Brain microvascular endothelial cell (primary cell): ENCODE data around the gene C2CD5.

Source experiments
- DNase-seq: peaks from one replicate; pipeline ENCODE4 v3.0.0-alpha.2; 2020
- H3K27ac ChIP-seq: fragments of 250-450 bp; sonication (Bioruptor Pico); 2 replicates; pipeline ENCODE4 v1.5.1; 2020; ENCODE audit warnings: mild to moderate bottlenecking, moderate library complexity
- H3K27me3 ChIP-seq: fragments of 250-450 bp; sonication (Bioruptor Pico); replicated peaks from 2 replicates; pipeline ENCODE4 v1.5.1; 2020; ENCODE audit warnings: mild to moderate bottlenecking
- H3K36me3 ChIP-seq: fragments of 250-450 bp; sonication (Bioruptor Pico); replicated peaks from 2 replicates; pipeline ENCODE4 v1.5.1; 2020; ENCODE audit warnings: mild to moderate bottlenecking
- H3K4me3 ChIP-seq: 2 replicates; pipeline ENCODE4 v1.5.1; 2011; ENCODE audit warnings: low read depth, mild to moderate bottlenecking, control low read depth, low read length, moderate library complexity
- in situ Hi-C: cut with HindIII; loops from 2 replicates; pipeline ENCODE4 v1.10.0; 2017; ENCODE audit warnings: low sequenced_read_pairs, low pct_ligation_motif_present
- TF ChIP-seq, protein P1 (sequence below): IDR thresholded peaks from 2 replicates; pipeline ENCODE4 v1.5.1; 2011; ENCODE audit warnings: low read depth, mild to moderate bottlenecking, moderate library complexity, low read length, control low read depth, inconsistent platforms; ENCODE audit errors: missing control alignments

C2CD5 gene

DNA sequence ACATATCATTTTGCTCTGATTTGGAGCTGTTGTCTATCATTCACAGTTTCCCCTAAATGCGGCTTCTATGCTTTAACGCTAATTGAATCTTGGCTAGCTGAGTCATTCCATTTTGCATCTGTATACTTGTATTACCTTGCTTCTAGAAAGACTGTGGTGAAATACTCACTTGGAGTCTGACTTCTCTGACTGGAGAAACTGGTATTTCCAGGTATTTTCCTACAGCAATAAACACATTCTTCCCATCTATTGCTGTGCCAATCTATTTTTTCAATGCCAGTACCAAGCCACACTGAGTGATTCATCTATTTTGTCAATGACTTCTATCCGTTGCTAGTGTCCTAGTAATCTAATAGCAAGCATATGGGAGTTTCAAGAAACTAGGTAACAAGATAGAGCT is 133.9 kb downstream of the C2CD5 start:
- Histone ChIP-seq H3K36me3 (no peaks in the 10 kb centered on the region), H3K4me3 (no peak overlapping the region), H3K27ac (no peak overlapping the region), H3K27me3 (no peaks in the 10 kb centered on the region)
- TF ChIP-seq, protein P1, sequence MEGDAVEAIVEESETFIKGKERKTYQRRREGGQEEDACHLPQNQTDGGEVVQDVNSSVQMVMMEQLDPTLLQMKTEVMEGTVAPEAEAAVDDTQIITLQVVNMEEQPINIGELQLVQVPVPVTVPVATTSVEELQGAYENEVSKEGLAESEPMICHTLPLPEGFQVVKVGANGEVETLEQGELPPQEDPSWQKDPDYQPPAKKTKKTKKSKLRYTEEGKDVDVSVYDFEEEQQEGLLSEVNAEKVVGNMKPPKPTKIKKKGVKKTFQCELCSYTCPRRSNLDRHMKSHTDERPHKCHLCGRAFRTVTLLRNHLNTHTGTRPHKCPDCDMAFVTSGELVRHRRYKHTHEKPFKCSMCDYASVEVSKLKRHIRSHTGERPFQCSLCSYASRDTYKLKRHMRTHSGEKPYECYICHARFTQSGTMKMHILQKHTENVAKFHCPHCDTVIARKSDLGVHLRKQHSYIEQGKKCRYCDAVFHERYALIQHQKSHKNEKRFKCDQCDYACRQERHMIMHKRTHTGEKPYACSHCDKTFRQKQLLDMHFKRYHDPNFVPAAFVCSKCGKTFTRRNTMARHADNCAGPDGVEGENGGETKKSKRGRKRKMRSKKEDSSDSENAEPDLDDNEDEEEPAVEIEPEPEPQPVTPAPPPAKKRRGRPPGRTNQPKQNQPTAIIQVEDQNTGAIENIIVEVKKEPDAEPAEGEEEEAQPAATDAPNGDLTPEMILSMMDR: no peak
- DNase-seq: no peak
- in situ Hi-C loops: no loop called here

- TF ChIP-seq, protein P1: no peak
- Histone ChIP-seq H3K27me3 (no peaks in the 10 kb centered on the region), H3K27ac (no peak overlapping the region), H3K4me3 (no peak overlapping the region), H3K36me3 (no peaks in the 10 kb centered on the region)
- in situ Hi-C loops: no loop called here
- DNase-seq: no peak
Measured at GRCh38 chr12:22409377-22410164, 134.8 kb downstream of the C2CD5 start.

- DNase-seq: no peak
- TF ChIP-seq, protein P1: no peak
- H3K4me3 ChIP-seq: no peak overlapping the region
- no peaks in the 10 kb centered on the region for H3K27me3 ChIP-seq
- in situ Hi-C loops: no loop called here
- H3K36me3 ChIP-seq: no peaks in the 10 kb centered on the region
- no peak overlapping the region for H3K27ac ChIP-seq
Measured at GRCh38 chr12:22408610-22409376, 135.5 kb downstream of the C2CD5 start.

DNA sequence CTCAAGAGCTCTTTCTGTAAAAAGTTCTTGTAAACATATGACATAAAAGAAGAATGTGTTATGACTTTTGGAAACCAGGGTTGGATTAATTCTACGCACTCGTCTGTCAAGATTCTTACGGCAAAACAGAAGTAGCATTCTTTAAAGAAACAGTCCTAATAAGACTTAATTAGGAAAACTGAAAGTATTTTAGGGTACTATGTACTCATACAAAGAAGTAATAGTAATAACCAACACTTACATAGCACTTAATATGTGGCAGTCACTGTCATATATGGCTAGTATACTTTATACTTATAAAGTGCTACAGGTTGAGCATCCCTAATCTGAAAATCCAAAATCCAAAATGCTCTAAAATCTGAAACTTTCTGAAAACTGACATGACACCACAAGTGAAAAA is 136.9 kb downstream of the C2CD5 start:
- TF ChIP-seq, protein P1: no peak
- Histone ChIP-seq H3K27ac (no peak overlapping the region), H3K27me3 (no peaks in the 10 kb centered on the region), H3K36me3 (no peaks in the 10 kb centered on the region), H3K4me3 (no peak overlapping the region)
- in situ Hi-C loops: no loop called here
- DNase-seq: no peak

GRCh38 chr12:22406627-22407026 is 137.7 kb downstream of the C2CD5 start:
- in situ Hi-C loops: no loop called here
- TF ChIP-seq, protein P1: no peak
- Histone ChIP-seq H3K36me3 (no peaks in the 10 kb centered on the region), H3K27me3 (no peaks in the 10 kb centered on the region), H3K27ac (no peak overlapping the region), H3K4me3 (no peak overlapping the region)
- DNase-seq: no peak
